ENCODE results near the gene CIBAR2.

The CIBAR2 gene

GRCh38 chr16:85150331-85150940 lies 38.2 kb upstream of the CIBAR2 start:
- no peak for DNase-seq (ENCODE audit: extremely low spot score)
- TF ChIP-seq CTCF (IDR thresholded peaks at IDR 0.05; ENCODE audit: control extremely low read depth, extremely low read depth, low read depth, missing control alignments), result no peak
- ChIA-PET CTCF (interaction anchor here (1.8 kb wide), 1 partner anchor 8 kb away, joined by 6 read pairs; no protein-coding TSS in a partner anchor), POLR2A (interaction anchor here (1.1 kb wide), 1 partner anchor 36 kb away, joined by 4 read pairs; no protein-coding TSS in a partner anchor)

GRCh38 chr16:85149776-85150175 lies 37.5 kb upstream of the CIBAR2 start:
- no peak for DNase-seq (ENCODE audit: extremely low spot score)
- POLR2A ChIA-PET, result interaction anchor here (0.6 to 1.1 kb wide), 2 partner anchors 25 to 35 kb away, joined by 3 to 4 read pairs; no protein-coding TSS in a partner anchor
- CTCF ChIA-PET, result interaction anchor here (1.0 to 1.8 kb wide), 3 partner anchors 9 to 179 kb away, joined by 3 to 10 read pairs (median 6); no protein-coding TSS in a partner anchor
- TF ChIP-seq CTCF (IDR thresholded peaks at IDR 0.05; ENCODE audit: control extremely low read depth, extremely low read depth, low read depth, missing control alignments), result no peak

GRCh38 chr16:85148931-85149330 lies 36.7 kb upstream of the CIBAR2 start:
- ChIA-PET CTCF (interaction anchor here (1.0 to 1.8 kb wide), 3 partner anchors 10 to 178 kb away, joined by 3 to 10 read pairs (median 6); no protein-coding TSS in a partner anchor), POLR2A (no interaction called here)
- DNase-seq (ENCODE audit: extremely low spot score), result no peak
- TF ChIP-seq CTCF (IDR thresholded peaks at IDR 0.05; ENCODE audit: control extremely low read depth, extremely low read depth, low read depth, missing control alignments), result no peak

GRCh38 chr16:85146922-85147651 lies 34.8 kb upstream of the CIBAR2 start:
- POLR2A ChIA-PET, result no interaction called here
- DNase-seq (ENCODE audit: extremely low spot score), result no peak
- no peak for TF ChIP-seq CTCF (IDR thresholded peaks at IDR 0.05; ENCODE audit: control extremely low read depth, extremely low read depth, low read depth, missing control alignments)
- CTCF ChIA-PET, result no interaction called here

GRCh38 chr16:85146532-85146797 lies 34.2 kb upstream of the CIBAR2 start:
- POLR2A ChIA-PET, result no interaction called here
- CTCF ChIA-PET, result interaction anchor here (0.9 kb wide), 1 partner anchor 12 kb away, joined by 3 read pairs; no protein-coding TSS in a partner anchor
- DNase-seq (ENCODE audit: extremely low spot score), result no peak
- no peak for TF ChIP-seq CTCF (IDR thresholded peaks at IDR 0.05; ENCODE audit: control extremely low read depth, extremely low read depth, low read depth, missing control alignments)

- ChIA-PET CTCF (interaction anchor here (0.9 to 1.5 kb wide), 3 partner anchors 10 to 27 kb away, joined by 3 read pairs; no protein-coding TSS in a partner anchor), POLR2A (no interaction called here)
- no peak for TF ChIP-seq CTCF (IDR thresholded peaks at IDR 0.05; ENCODE audit: control extremely low read depth, extremely low read depth, low read depth, missing control alignments)
- no peak for DNase-seq (ENCODE audit: extremely low spot score)
Observed at GRCh38 chr16:85145734-85146531, 33.7 kb upstream of the CIBAR2 start.
